Activated T-helper 9 cell treated with anti-CD3 and anti-CD28 coated beads, Interleukin-2, amount 50 U/mL, for 16 hours (primary cell): ENCODE data around the gene SVIP.

Experiments used
- DNase-seq: peaks from one replicate; pipeline ENCODE4 v3.0.0-alpha.2; 2020; ENCODE audit warnings: low read depth

Gene SVIP, protein sequence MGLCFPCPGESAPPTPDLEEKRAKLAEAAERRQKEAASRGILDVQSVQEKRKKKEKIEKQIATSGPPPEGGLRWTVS

DNA sequence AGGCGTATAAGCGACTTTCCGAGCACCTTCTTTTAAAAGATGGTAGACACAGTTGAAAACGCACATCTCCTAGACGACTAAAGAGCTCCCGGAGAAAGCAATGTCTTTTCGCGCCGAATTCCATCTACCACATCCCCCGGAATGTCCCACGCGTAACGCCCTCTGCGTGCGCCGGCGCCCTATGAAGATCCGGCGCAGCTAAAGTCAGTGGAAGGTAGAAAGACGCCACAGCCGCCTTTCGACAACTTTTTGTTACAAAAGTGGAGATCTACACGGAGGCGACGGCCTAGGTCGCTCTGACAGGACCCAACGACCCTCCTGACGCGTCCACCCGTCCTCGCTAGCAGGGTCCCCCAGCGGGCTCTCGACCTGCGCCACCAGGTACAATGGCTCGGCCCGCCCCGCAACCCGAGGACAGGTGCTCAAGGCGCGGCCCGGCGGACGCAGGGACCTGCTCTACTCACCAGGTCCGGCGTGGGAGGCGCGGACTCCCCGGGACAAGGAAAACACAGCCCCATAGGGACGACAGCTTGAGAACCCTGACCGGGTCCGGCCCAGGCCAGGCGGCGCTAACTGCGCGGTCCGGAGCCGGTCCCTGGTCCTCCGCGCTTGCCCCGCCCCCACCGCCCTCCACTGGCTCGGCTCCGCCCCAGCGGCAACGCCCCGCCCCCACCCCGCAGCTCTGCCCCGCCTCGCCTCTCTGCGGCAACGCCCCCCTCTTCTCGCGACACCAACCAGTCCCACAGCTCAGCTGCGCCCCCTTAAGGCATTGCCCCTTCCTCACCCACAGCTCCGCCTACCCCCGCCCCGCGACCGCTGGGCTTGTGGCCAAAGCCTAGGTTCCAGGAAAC is at the start of gene SVIP:
Gene SVIP, minus strand, starts transcription at position 571 of the 851 bp plus-strand sequence. Its CDS starts 53 bp downstream, at position 518.
- DNase-seq = peak; percentile 89

DNA sequence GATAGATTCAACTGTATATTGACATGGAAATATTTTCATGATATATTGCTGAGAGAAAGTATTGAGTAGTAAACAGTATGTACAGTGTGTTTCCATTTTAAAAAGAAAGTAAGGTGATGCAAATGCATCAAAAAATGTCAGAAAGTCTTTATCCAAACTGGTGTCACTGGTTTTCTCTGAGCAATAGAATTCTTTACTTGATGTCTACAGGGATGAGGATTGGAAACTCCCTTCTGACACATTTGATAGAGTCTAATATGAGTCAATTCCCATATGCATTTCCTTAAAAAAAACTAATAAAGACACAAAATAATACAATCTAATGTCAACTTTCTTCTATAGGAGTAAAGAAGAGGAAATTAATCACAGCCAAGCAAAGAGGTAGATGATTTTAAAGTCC is 49.0 kb upstream of the SVIP start:
- no peak for DNase-seq

DNA sequence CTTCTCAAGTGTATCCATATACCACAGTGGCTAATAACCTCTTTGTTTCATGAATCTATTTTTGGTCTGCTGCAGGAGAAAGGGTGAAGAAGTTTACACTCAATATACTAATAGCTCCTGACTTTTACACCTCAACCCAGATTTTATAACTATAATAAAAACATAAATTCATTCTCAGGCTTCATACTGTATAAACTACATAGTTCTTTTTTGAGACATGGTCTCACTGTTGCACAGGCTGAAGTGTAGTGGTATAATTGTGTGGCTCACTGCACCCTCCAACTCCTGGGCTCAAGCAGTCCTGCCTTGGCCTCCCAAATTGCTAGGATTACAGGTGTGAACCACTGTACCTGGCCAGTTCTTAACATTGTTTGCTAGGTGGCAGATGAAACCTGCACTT is 48.4 kb upstream of the SVIP start:
- no peak for DNase-seq

DNA sequence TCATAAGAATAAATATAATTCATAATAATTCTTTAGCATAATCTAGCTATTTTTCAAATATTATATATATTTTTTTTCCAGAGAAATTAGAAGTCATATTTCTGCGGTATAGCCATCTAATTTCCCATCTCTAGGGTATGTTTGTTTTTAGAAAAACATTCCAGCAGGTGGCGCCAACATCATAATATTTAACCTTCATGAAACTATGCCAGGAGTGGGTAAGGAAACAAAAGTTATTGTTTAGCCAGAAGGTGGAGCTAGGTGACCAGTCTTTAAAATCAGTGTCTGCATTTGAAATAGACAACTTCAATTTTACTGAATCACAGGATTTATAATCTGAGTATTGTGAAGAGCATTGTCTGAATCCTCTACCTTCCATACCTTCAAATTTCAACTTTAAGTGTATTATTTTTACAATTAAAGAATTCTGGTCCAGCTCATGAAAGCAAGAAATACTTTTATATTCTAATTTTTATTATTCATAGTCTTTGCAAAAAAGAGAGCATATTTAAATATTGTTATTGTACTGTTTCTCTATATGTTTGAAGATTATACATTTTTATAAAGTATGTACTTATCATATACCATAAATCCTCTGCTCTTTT is 46.4 kb upstream of the SVIP start:
- peak; percentile 13 for DNase-seq

DNA sequence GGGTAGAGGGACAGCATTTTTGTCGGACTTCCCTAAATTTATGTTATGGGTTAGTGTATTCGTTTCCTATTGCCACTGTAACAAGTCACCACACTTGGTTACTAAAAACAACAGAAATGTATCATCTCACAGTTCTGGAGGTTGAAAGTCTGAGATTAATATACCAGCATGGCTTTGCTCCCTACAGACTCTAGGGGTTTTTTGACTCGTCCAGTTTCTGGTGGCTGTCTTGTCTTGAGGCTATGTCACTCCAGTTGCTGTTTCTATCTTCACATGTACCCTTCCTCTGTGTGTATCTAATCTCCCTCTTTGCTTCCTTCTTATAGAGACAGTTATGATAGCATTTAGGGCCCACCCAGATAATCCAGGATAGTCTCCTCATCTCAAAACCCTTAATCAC is 39.7 kb upstream of the SVIP start:
- DNase-seq = no peak

DNA sequence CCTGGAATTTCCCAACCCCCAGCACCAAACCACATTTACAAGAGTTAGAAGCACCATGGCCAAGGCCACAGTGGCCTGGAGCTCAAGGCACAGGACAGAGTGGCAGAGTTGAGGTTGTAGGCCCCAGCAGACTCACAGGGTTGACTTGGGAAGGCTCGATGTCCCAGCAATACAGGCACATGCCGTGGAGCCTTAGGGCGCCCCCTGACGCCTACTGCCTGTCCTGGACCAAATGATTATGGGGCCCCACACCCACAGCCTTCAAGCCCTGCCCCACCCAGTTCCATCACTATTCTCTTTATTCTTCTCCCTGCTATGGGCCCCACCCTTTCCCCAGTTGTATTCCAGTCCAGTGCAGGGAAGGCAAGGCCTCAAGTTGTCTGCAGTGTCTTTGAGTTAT is 30.6 kb upstream of the SVIP start, which contains the start of gene CCDC179:
Gene CCDC179, minus strand, starts transcription at position 234 of the 400 bp plus-strand sequence. Its CDS starts 53 bp downstream, at position 181.
- no peak for DNase-seq

DNA sequence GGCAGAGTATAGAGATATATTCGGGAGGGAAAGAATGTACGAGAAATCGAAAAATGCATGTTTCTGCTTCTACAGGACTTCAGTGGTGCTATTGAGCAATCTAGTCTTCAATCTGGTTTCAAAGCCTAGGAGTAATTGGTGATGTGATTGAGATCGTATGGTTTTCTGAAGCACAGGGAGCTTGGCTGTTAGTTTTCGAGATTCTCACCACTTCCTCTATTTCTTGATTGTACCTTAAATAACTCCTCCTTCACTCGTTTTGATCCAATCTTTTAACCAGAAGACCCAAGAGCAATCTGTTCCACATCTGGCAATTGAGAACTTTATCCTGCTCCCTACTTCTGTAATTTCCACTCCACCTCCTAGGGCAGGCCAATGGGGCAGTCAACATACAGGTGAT is 30.2 kb upstream of the SVIP start:
- no peak for DNase-seq

DNA sequence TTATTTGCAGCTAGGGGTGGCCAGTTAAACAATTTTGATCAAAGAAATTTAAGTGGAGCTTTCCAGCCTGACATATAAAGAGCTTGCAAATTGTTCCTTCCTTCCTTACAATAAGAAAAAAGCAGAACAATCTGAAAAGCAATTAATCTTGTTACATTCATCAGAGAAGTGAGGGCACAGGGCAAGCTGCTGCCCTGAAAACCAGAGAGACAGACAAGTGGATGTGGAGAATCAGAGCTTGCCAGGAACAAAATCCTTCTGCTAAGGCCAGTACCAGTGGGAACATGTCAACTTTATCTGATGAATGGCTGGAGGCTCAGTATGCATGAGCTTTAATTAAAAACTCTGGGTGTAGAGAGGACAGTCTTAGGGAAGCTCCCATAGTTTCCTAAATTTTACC is 21.9 kb upstream of the SVIP start:
- no peak for DNase-seq

DNA sequence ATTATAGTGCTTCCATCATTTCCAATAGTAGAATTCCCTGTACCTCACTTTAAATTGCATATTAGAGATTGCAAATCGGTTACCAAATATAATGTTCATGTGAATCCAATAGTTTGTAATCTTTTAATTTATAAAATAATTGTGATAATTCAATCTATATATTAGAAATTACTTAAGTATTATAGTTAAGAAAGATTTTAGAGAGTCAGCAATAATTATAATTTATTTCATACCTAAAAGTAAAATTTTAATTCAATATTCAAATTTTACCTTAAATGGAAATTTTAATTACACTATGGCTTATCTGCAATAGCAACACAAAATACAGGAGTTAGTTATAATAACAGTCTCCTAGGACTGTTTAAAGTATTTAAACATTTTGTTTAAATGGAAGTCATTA is 17.1 kb upstream of the SVIP start:
- DNase-seq = no peak

DNA sequence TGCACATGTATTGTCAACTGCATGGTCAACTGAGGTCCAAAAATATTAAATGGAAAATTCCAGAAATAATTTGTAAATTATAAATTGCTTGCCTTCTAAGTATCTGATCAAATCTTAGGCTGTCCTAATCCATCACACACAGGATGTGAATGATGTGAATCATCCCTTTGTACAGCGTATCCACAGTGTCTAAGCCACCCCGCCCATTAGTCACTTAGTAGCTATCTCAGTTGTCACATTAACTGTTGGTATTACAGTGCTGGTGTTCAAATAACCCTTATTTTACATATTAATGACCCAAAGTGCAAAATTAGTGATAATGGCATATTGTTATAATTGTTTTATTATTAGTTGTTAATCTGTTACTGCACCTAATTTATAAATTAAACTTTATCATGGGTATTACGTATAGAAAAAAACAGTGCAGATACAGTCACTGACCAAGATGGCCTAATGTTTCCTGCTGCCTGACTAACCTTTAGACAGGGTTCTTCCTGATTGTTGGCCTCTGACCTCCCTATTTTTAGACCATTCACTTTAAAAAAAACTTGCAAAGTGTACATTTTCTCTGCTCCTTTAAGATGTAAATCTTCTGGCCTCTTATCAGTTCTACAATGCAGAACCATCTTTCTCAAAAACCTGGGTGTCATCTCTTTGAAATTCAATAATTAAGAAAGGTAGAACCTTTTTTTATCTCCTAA is 2.9 kb upstream of the SVIP start:
- no peak for DNase-seq

DNA sequence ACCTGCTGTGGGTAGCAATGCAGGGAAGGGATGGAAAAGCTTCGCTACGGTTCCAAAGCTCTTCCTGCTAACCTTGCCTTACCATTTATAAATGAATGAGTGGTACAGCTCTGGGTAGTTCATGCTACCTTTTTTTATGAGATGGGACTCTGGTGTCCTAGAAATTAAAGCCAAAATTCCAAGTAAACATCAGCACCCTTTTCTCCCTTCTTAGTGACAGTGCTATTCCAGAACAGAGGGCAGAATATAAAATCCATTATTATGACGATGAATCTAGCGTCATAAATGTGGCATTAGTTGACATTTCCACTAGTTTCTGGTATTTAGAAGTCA is 447 bp upstream of the SVIP start:
- no peak for DNase-seq

DNA sequence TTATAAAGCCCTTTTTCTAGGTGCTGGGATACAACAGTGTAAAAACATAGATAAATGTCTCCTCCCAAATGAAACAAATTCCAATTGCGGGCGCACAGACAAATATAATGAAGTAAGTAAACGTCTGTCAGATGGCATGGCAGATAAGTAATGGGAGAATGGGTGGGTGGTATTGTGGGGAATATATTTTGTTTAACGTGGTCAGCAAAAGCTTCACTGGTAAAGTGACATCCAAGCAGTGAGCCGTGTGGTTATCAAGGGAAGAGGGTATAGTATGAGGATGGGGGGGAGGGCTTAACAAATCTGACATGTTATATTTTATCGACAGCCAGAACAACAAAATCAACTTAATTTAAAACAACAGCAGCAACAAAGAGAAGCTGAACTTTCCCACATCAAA is 1.2 kb downstream of the SVIP start:
- DNase-seq = no peak

DNA sequence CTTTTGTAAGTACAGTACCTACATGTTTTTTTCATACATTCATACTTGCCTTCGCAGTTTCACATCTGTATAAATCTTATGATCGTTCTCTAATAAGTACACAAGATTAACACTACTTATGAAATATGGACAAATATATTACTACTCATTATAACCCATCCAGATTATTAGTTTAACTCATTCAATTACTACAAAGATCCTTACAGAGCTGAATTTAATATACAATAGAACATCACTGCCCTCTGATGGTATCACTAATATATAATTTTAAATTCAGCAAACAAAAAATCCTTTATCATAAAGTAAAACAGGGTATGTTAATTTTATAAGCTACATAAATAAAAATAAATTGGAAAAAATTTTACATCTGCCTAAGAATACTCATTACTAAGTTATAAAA is 7.4 kb downstream of the SVIP start:
- no peak for DNase-seq

DNA sequence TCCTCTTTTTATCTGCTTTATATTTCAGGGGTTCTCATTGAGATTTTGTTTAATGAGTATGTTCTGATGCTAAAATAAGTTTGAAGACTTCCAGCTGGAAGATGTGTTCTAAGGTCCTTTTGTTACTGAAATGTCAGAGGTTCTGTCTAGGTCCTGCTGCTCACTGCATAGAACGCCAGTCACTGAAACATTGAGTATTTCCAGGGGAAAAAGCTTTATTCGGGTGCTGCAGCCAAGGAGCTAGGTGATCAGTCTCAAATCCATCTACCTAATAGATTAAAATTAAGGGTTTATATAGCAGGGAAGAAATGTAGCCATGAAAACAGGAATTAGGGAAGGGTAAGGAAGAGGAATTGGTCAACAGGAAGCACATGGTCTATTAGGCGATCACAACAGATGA is 19.7 kb downstream of the SVIP start:
- DNase-seq = no peak

DNA sequence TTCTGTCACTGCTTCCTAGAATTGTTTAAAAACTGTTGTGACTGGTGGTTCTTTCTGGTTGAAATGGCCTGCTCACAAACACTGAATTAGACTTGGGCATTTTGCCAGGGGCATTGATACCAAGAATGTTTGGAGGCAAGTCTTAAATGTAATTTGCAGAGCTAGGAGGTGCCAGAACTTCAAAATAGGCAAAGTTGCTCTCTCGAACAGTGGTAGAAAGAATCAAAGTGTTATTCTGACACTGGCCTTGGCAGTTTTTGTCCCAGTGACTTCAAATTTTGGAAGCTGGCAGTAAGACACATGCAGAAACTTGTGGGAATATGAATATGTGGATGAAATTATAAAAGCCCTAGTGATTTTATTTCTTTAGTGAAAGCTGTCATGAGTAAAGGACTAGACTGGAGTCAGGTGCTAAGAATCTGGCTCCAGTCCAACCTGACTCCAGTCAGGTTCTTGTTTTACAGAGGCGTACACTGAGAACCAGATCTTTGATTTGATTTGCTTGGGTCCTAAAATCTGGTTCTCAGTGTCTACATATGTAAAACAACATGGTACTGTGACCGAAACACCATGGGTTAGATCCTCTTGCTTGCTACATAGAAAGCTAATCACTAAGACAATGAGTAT is 20.9 kb downstream of the SVIP start:
- no peak for DNase-seq

DNA sequence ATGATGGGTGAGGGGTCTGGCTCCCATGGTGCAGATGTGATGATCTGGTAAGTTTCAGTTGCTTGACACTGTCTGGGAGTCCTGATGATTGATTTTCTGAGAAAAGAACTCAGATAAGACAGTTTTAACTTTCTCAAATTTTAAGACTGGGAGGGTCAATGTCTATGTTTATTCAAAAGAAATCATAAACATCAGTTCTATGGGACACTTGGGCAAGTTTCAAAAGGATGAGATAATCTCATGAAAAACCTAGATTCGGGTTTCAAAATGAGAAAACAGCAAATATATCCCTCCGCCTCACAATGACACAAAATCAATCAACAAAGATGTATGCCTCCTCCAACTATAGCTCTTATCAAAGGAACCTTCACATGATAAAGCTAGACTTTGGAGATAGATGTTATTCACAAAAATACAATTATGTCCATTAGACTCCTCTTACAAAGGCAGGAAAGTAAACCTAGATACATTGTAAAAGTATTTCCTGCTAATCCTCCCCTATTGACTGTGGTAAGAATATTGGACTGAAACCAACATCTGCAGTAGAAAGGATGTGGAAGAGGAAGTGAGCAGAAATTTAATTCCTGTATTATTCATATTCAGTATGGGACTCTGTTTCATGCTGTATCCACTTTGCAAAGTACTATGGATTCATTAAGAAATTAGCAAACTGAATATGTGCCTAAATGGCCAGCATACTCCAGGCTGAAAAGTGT is 21.6 kb downstream of the SVIP start:
- DNase-seq = no peak

DNA sequence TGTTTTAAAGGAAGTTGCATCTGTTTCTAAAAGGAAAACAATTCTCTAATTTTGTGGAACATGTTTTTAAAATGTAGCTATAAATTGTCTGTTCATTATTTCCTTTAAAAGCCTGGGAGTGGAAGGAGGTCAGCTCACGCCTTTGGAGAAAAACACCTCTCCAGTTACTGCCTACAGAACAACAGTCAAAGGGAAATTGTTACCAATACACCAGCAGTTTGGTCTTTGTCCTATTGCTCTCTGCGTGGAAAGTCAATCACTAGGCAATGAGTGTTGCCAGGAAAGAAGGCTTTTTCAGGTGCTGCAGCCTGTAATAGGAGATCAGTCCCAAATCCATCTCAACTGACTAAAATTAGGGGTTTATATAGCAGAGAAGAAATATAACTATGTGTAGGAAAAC is 22.2 kb downstream of the SVIP start:
- no peak for DNase-seq

DNA sequence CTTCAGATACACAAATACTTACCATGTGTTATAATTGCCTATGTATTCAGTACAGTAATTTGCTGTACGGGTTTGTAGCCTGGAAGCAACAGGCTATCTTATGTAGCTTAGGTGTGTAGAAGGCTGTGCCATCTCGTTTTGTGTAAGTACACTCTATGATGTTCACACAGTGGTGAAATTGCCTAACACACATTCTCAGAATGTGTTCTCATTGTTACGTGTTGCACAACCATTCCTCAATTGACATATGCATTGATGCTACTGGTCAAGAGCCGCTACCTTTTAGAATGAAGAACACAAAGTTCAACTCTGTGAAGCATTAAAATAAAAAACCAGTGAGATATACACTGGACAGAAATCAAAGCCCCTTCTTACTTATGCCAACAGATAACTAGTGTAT is 26.7 kb downstream of the SVIP start:
- no peak for DNase-seq

DNA sequence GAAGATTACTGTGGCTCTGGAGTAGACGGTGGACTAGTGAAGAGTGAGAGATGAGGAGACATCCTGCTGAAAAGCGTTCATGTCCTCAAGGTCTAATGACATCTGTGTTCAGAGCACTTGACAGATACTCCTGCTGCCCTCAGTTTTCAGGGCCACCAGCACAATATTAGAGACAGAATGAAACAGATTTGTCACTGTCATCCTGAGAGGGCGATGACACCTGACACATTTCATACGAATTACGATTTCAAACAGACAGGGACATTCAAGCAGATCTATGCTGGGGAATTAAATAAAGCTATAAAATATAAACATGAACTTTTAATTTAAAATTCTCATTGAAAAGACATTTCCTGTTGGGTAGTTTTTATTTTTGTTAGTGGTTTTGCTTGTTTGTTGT is 29.1 kb downstream of the SVIP start:
- no peak for DNase-seq

DNA sequence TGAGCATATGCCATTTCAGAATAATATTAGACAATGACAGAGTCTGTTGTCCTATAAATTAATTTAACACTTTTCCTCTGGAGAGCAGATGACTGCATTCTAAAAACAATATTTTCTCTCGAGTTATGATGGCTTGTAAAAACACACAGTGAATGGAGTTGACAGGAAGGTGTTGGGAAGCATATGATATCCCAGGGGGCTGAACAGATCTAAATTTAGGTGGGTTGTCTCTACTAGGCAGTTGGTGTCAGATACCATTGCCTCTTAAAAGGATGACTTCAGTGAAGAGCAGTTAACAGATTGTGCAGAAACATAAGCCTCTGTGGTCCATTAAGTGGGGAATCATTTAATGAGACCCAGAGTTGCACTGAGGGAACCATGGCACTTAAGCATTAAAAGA is 30.7 kb downstream of the SVIP start:
- no peak for DNase-seq

DNA sequence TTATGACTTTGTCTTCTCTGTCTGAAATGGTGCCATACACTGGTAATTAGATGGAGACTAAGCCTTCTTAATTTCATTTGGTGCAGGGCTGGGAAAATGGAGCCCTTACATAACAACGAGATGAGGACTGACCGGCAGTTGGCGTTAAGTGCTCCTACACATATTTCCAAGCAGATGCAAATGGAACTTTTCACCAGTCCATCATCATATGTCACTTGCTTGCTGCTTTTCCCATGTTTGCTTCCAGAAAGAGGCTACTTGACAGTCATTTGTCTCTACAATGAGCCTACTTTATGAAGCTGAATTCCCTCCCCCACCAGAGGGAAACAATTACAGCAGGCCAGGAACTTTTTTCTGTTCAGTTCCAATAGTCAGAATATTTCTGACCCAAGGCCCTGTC is 32.6 kb downstream of the SVIP start:
- DNase-seq = no peak

DNA sequence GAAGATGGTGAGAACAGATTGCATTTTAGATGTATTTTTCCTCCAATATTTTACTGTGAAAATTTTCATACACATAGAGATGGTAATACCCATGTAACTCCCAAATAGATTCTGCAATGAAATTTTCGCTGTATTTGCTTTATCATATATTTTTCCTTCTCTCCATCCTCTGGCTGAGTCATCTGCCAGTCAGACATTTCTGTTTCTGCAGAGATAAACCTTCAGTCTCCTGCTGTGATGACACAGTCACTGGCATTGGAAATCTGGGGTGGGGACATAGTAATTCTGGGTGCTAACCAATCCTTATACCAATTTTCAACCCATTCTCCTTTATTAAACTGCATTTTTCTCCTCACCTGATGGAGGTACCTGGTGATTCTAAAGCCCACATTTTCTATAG is 33.7 kb downstream of the SVIP start:
- no peak for DNase-seq
